WTC11 (cell line): Measurements from ENCODE around the gene ZCRB1. TPM values are rescaled to one million over a fixed set of nuclear protein-coding genes. Genes with fewer than 3 reads are reported as not detected.
A peak's percentile ranks its signal among the peaks of the same experiment; 100 is the strongest.

ENCODE experiments used
- ATAC-seq: fragments of 200-7000 bp; cut with Tn5 transposase; 2 replicates; pipeline ENCODE4 v1.10.0; 2021; ENCODE audit warnings: mild to moderate bottlenecking, moderate library complexity
- CTCF ChIA-PET: fragments of 300-600 bp; sonication (Branson Sonifier 250); formaldehyde crosslinking; loops from one replicate; lab custom pipeline; 2021; ENCODE audit warnings: antibody characterized with exemption; lab: Charles Lee
- POLR2A ChIA-PET: fragments of 350-600 bp; sonication (Branson Sonifier 250); formaldehyde crosslinking; loops from one replicate; lab custom pipeline; 2021; ENCODE audit warnings: antibody characterized with exemption; lab: Charles Lee
- DNase-seq: peaks from one replicate; pipeline ENCODE4 v3.0.0; 2021; ENCODE audit warnings: low spot score
- H3K27ac Mint-ChIP-seq: 2 replicates; pipeline ENCODE4 v1.8.0; 2021; ENCODE audit warnings: mixed read lengths
- H3K27me3 Mint-ChIP-seq: 2 replicates; pipeline ENCODE4 v1.8.0; 2021; ENCODE audit warnings: low read depth, mild to moderate bottlenecking, moderate library complexity, mixed read lengths
- H3K36me3 Mint-ChIP-seq: 2 replicates; pipeline ENCODE4 v1.8.0; 2021; ENCODE audit warnings: mixed read lengths
- H3K4me1 Mint-ChIP-seq: 2 replicates; pipeline ENCODE4 v1.8.0; 2022; ENCODE audit warnings: mixed read lengths
- H3K4me3 Mint-ChIP-seq: 2 replicates; pipeline ENCODE4 v1.8.0; 2021; ENCODE audit warnings: mild to moderate bottlenecking, moderate library complexity, mixed read lengths
- H3K9me3 Mint-ChIP-seq: 2 replicates; pipeline ENCODE4 v1.8.0; 2021; ENCODE audit warnings: mixed read lengths
- CREB1 ChIP-seq: sonication (generic); formaldehyde crosslinking; IDR thresholded peaks from 2 replicates; pipeline ENCODE4 v1.8.0; 2023; ENCODE audit warnings: mild to moderate bottlenecking, missing genetic modification reagents
- FOXJ3 ChIP-seq: sonication (generic); formaldehyde crosslinking; IDR thresholded peaks from 2 replicates; pipeline ENCODE4 v1.9.0; 2021; ENCODE audit warnings: missing genetic modification reagents, mild to moderate bottlenecking, borderline replicate concordance
- GTF2I ChIP-seq: fragments of 250-450 bp; sonication (Bioruptor Pico); conservative IDR thresholded peaks from 2 replicates; pipeline ENCODE4 v1.4.0; 2021; ENCODE audit warnings: mild to moderate bottlenecking
- JAZF1 ChIP-seq: fragments of 250-450 bp; sonication (Bioruptor Pico); IDR thresholded peaks from 2 replicates; pipeline ENCODE4 v1.9.0; 2021; ENCODE audit warnings: moderate library complexity, mild to moderate bottlenecking, inconsistent platforms
- KAT7 ChIP-seq: sonication (generic); formaldehyde crosslinking; IDR thresholded peaks from 2 replicates; pipeline ENCODE4 v1.8.1; 2023; ENCODE audit warnings: missing genetic modification reagents, mild to moderate bottlenecking, borderline replicate concordance
- NFYB ChIP-seq: sonication (generic); formaldehyde crosslinking; conservative IDR thresholded peaks from 2 replicates; pipeline ENCODE4 v1.8.0; 2022; ENCODE audit warnings: low read depth, missing genetic modification reagents
- SMAD3 ChIP-seq: sonication (generic); formaldehyde crosslinking; IDR thresholded peaks from 2 replicates; pipeline ENCODE4 v1.8.0; 2022; ENCODE audit warnings: missing genetic modification reagents, mild to moderate bottlenecking, borderline replicate concordance
- SP1 ChIP-seq: sonication (generic); formaldehyde crosslinking; conservative IDR thresholded peaks from 2 replicates; pipeline ENCODE4 v1.8.1; 2022; ENCODE audit warnings: missing genetic modification reagents
- ZNF317 ChIP-seq: sonication (generic); formaldehyde crosslinking; IDR thresholded peaks from 2 replicates; pipeline ENCODE4 v1.8.1; 2023; ENCODE audit warnings: low read depth, mild to moderate bottlenecking, moderate library complexity, missing genetic modification reagents, borderline replicate concordance
- total RNA-seq: library from RNA; stranded (reverse); gene quantifications from 3 replicates; pipeline ENCODE4 v1.2.3, GENCODE V29; 2021
- TF ChIP-seq, protein P1 (sequence below): sonication (generic); formaldehyde crosslinking; conservative IDR thresholded peaks from 2 replicates; pipeline ENCODE4 v1.8.1; 2022; ENCODE audit warnings: mild to moderate bottlenecking, missing genetic modification reagents
- TF ChIP-seq, protein P2 (sequence below): sonication (generic); formaldehyde crosslinking; IDR thresholded peaks from 2 replicates; pipeline ENCODE4 v1.8.1; 2022; ENCODE audit warnings: mild to moderate bottlenecking, moderate library complexity, missing genetic modification reagents
- TF ChIP-seq, protein P3 (sequence below): sonication (generic); formaldehyde crosslinking; IDR thresholded peaks from 2 replicates; pipeline ENCODE4 v1.8.1; 2023; ENCODE audit warnings: mild to moderate bottlenecking, missing genetic modification reagents, moderate library complexity
- TF ChIP-seq, protein P4 (sequence below): sonication (generic); formaldehyde crosslinking; conservative IDR thresholded peaks from 2 replicates; pipeline ENCODE4 v1.8.1; 2023; ENCODE audit warnings: mild to moderate bottlenecking, low read depth, missing genetic modification reagents, moderate library complexity
- TF ChIP-seq, protein P5 (sequence below): fragments of 250-450 bp; sonication (Bioruptor Pico); IDR thresholded peaks from 2 replicates; pipeline ENCODE4 v1.9.0; 2021; ENCODE audit warnings: mild to moderate bottlenecking, borderline replicate concordance
- TF ChIP-seq, protein P6 (sequence below): sonication (generic); formaldehyde crosslinking; IDR thresholded peaks from 2 replicates; pipeline ENCODE4 v1.8.0; 2022; ENCODE audit warnings: mild to moderate bottlenecking, missing genetic modification reagents
- TF ChIP-seq, protein P7 (sequence below): sonication (generic); formaldehyde crosslinking; IDR thresholded peaks from 2 replicates; pipeline ENCODE4 v1.8.0; 2022; ENCODE audit warnings: mild to moderate bottlenecking, missing genetic modification reagents
- TF ChIP-seq, protein P8 (sequence below): sonication (generic); formaldehyde crosslinking; IDR thresholded peaks from 2 replicates; pipeline ENCODE4 v1.8.1; 2022; ENCODE audit warnings: missing genetic modification reagents, borderline replicate concordance

ZCRB1 gene
- total RNA-seq, 1 experiment from 2014 or later: 58.3 TPM

DNA sequence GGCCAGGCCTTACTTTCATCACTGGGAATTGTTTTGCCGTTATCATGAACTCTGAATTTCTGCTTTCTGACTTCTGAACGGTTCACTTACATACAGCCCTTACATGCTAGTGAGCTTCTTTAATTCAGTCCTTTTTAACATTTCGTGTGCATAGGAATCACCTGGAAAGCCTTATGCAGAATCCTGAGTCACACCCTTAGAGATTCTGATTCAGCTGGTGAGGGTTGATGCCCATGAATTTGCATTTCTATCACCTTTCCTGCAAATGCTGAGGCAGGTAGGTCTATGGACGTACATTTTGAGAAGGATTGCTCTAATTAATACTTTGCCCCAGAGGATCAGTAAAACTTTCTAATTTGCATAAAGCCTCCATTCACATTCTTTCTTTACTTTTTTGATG is 44.1 kb upstream of the ZCRB1 start:
- CTCF ChIA-PET: interaction anchor here (0.8 to 1.6 kb wide), 2 partner anchors 74 to 339 kb away, joined by 3 read pairs; no protein-coding TSS in a partner anchor
- Mint-ChIP-seq H3K4me1 (peaks cover 60% of the 10 kb centered on the region), H3K27me3 (no peaks in the 10 kb centered on the region), H3K36me3 (no peaks in the 10 kb centered on the region; the same call in 1 of the 2 replicates), H3K27ac (peak overlapping the region; percentile 76), H3K4me3 (peak overlapping the region; percentile 42), H3K9me3 (no peaks in the 10 kb centered on the region)
- TF ChIP-seq, protein P1, sequence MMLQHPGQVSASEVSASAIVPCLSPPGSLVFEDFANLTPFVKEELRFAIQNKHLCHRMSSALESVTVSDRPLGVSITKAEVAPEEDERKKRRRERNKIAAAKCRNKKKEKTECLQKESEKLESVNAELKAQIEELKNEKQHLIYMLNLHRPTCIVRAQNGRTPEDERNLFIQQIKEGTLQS: no peak
- no peak for TF ChIP-seq JAZF1
- no peak for TF ChIP-seq KAT7 (CRISPR knock-in tag)
- no peak for TF ChIP-seq SMAD3 (CRISPR knock-in tag)
- no peak for TF ChIP-seq NFYB (CRISPR knock-in tag)
- TF ChIP-seq, protein P2, sequence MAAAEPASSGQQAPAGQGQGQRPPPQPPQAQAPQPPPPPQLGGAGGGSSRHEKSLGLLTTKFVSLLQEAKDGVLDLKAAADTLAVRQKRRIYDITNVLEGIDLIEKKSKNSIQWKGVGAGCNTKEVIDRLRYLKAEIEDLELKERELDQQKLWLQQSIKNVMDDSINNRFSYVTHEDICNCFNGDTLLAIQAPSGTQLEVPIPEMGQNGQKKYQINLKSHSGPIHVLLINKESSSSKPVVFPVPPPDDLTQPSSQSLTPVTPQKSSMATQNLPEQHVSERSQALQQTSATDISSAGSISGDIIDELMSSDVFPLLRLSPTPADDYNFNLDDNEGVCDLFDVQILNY: no peak
- TF ChIP-seq, protein P3, sequence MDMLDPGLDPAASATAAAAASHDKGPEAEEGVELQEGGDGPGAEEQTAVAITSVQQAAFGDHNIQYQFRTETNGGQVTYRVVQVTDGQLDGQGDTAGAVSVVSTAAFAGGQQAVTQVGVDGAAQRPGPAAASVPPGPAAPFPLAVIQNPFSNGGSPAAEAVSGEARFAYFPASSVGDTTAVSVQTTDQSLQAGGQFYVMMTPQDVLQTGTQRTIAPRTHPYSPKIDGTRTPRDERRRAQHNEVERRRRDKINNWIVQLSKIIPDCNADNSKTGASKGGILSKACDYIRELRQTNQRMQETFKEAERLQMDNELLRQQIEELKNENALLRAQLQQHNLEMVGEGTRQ (CRISPR knock-in tag): no peak
- ATAC-seq: peak; percentile 73
- no peak for DNase-seq
- POLR2A ChIA-PET: no interaction called here

DNA sequence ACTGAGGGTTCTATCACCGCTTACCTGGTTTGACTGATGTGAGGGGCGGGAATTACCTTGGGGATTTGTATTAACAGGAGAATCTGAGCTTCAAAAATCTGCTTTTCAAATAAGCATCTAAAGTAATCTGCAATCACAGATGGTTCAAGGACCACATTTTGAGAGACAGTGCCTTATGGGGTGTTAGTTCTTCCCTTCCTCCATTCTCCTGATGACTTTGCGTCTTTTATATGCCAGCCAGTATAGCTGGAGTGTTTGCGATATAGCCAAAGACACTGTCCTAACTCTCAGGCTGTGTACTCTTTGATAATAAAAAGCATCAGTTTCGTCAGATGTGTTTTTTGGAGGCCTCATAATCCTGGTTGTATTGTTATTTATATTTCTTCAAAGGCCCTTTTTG is 39.6 kb upstream of the ZCRB1 start:
- ChIA-PET POLR2A (no interaction called here), CTCF (no interaction called here)
- peaks cover 6% of the 10 kb centered on the region for H3K36me3 Mint-ChIP-seq
- no peak overlapping the region for H3K4me3 Mint-ChIP-seq
- ATAC-seq (no peak), DNase-seq (no peak)
- H3K9me3 Mint-ChIP-seq: no peaks in the 10 kb centered on the region
- H3K4me1 Mint-ChIP-seq: peaks cover 45% of the 10 kb centered on the region
- H3K27ac Mint-ChIP-seq: peak overlapping the region; percentile 9; the same call in 1 of the 2 replicates
- no peaks in the 10 kb centered on the region for H3K27me3 Mint-ChIP-seq
- TF ChIP-seq ZNF317: no peak
- TF ChIP-seq, protein P4, sequence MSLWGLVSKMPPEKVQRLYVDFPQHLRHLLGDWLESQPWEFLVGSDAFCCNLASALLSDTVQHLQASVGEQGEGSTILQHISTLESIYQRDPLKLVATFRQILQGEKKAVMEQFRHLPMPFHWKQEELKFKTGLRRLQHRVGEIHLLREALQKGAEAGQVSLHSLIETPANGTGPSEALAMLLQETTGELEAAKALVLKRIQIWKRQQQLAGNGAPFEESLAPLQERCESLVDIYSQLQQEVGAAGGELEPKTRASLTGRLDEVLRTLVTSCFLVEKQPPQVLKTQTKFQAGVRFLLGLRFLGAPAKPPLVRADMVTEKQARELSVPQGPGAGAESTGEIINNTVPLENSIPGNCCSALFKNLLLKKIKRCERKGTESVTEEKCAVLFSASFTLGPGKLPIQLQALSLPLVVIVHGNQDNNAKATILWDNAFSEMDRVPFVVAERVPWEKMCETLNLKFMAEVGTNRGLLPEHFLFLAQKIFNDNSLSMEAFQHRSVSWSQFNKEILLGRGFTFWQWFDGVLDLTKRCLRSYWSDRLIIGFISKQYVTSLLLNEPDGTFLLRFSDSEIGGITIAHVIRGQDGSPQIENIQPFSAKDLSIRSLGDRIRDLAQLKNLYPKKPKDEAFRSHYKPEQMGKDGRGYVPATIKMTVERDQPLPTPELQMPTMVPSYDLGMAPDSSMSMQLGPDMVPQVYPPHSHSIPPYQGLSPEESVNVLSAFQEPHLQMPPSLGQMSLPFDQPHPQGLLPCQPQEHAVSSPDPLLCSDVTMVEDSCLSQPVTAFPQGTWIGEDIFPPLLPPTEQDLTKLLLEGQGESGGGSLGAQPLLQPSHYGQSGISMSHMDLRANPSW (CRISPR knock-in tag): no peak
- TF ChIP-seq, protein P5, sequence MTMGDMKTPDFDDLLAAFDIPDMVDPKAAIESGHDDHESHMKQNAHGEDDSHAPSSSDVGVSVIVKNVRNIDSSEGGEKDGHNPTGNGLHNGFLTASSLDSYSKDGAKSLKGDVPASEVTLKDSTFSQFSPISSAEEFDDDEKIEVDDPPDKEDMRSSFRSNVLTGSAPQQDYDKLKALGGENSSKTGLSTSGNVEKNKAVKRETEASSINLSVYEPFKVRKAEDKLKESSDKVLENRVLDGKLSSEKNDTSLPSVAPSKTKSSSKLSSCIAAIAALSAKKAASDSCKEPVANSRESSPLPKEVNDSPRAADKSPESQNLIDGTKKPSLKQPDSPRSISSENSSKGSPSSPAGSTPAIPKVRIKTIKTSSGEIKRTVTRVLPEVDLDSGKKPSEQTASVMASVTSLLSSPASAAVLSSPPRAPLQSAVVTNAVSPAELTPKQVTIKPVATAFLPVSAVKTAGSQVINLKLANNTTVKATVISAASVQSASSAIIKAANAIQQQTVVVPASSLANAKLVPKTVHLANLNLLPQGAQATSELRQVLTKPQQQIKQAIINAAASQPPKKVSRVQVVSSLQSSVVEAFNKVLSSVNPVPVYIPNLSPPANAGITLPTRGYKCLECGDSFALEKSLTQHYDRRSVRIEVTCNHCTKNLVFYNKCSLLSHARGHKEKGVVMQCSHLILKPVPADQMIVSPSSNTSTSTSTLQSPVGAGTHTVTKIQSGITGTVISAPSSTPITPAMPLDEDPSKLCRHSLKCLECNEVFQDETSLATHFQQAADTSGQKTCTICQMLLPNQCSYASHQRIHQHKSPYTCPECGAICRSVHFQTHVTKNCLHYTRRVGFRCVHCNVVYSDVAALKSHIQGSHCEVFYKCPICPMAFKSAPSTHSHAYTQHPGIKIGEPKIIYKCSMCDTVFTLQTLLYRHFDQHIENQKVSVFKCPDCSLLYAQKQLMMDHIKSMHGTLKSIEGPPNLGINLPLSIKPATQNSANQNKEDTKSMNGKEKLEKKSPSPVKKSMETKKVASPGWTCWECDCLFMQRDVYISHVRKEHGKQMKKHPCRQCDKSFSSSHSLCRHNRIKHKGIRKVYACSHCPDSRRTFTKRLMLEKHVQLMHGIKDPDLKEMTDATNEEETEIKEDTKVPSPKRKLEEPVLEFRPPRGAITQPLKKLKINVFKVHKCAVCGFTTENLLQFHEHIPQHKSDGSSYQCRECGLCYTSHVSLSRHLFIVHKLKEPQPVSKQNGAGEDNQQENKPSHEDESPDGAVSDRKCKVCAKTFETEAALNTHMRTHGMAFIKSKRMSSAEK (CRISPR knock-in tag): no peak
- no peak for TF ChIP-seq SP1 (CRISPR knock-in tag)
- TF ChIP-seq, protein P6, sequence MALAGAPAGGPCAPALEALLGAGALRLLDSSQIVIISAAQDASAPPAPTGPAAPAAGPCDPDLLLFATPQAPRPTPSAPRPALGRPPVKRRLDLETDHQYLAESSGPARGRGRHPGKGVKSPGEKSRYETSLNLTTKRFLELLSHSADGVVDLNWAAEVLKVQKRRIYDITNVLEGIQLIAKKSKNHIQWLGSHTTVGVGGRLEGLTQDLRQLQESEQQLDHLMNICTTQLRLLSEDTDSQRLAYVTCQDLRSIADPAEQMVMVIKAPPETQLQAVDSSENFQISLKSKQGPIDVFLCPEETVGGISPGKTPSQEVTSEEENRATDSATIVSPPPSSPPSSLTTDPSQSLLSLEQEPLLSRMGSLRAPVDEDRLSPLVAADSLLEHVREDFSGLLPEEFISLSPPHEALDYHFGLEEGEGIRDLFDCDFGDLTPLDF: no peak
- TF ChIP-seq, protein P3 (CRISPR knock-in tag): no peak
- TF ChIP-seq, protein P7, sequence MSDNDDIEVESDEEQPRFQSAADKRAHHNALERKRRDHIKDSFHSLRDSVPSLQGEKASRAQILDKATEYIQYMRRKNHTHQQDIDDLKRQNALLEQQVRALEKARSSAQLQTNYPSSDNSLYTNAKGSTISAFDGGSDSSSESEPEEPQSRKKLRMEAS: no peak
- no peak for TF ChIP-seq FOXJ3 (CRISPR knock-in tag)
- TF ChIP-seq CREB1 (CRISPR knock-in tag): no peak
- TF ChIP-seq GTF2I (CRISPR knock-in tag): no peak
- TF ChIP-seq, protein P8, sequence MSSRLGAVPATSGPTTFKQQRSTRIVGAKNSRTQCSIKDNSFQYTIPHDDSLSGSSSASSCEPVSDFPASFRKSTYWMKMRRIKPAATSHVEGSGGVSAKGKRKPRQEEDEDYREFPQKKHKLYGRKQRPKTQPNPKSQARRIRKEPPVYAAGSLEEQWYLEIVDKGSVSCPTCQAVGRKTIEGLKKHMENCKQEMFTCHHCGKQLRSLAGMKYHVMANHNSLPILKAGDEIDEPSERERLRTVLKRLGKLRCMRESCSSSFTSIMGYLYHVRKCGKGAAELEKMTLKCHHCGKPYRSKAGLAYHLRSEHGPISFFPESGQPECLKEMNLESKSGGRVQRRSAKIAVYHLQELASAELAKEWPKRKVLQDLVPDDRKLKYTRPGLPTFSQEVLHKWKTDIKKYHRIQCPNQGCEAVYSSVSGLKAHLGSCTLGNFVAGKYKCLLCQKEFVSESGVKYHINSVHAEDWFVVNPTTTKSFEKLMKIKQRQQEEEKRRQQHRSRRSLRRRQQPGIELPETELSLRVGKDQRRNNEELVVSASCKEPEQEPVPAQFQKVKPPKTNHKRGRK: no peak
